Activated CD4-positive, alpha-beta T cell treated with anti-CD3 and anti-CD28 coated beads for 36 hours (primary cell): Measurements from ENCODE around the gene ACSM6. TPM values are rescaled to one million over a fixed set of nuclear protein-coding genes. Genes with fewer than 3 reads are reported as not detected.

Experiments used
- ATAC-seq: fragments of 200-7000 bp; cut with Tn5 transposase; one replicate; pipeline ENCODE4 v1.10.0; 2021; ENCODE audit warnings: mild to moderate bottlenecking, moderate library complexity
- CTCF ChIA-PET: fragments of 350-600 bp; sonication (Branson Sonifier 250); formaldehyde crosslinking; loops from one replicate; lab custom pipeline; 2021; ENCODE audit warnings: antibody characterized with exemption; lab: Charles Lee
- POLR2A ChIA-PET: fragments of 350-600 bp; sonication (Branson Sonifier 250); formaldehyde crosslinking; loops from one replicate; lab custom pipeline; 2021; ENCODE audit warnings: antibody characterized with exemption, inconsistent platforms; lab: Charles Lee
- DNase-seq: peaks from one replicate; pipeline ENCODE4 v3.0.0-alpha.2; 2020
- H3K27ac Mint-ChIP-seq: one replicate; pipeline ENCODE4 v1.8.0; 2021; ENCODE audit warnings: mixed read lengths
- H3K27me3 Mint-ChIP-seq: one replicate; pipeline ENCODE4 v1.8.0; 2021; ENCODE audit warnings: mixed read lengths
- H3K36me3 Mint-ChIP-seq: one replicate; pipeline ENCODE4 v1.8.0; 2021; ENCODE audit warnings: low read depth, mixed read lengths
- H3K4me1 Mint-ChIP-seq: one replicate; pipeline ENCODE4 v1.8.0; 2021; ENCODE audit warnings: mixed read lengths
- H3K4me3 Mint-ChIP-seq: one replicate; pipeline ENCODE4 v1.8.0; 2021; ENCODE audit warnings: mild to moderate bottlenecking, moderate library complexity, mixed read lengths
- H3K9me3 Mint-ChIP-seq: one replicate; pipeline ENCODE4 v1.8.0; 2021; ENCODE audit warnings: low read depth, mixed read lengths
- intact Hi-C, 2 experiments: fragments of 100-400 bp; cut with DNase I in 1 of 2; cut with micrococcal nuclease in 1 of 2; formaldehyde crosslinking; loops; one replicate each; pipeline versions ENCODE4 v1.14.2 to v1.15.1; 2022 to 2024; cut with DNase I, micrococcal nuclease
- total RNA-seq, 2 experiments: library from RNA; stranded (reverse); gene quantifications; one replicate each; pipeline ENCODE4 v1.2.3, GENCODE V29; 2021

ACSM6 gene
- total RNA-seq, 2 experiments from 2014 or later: not detected

DNA sequence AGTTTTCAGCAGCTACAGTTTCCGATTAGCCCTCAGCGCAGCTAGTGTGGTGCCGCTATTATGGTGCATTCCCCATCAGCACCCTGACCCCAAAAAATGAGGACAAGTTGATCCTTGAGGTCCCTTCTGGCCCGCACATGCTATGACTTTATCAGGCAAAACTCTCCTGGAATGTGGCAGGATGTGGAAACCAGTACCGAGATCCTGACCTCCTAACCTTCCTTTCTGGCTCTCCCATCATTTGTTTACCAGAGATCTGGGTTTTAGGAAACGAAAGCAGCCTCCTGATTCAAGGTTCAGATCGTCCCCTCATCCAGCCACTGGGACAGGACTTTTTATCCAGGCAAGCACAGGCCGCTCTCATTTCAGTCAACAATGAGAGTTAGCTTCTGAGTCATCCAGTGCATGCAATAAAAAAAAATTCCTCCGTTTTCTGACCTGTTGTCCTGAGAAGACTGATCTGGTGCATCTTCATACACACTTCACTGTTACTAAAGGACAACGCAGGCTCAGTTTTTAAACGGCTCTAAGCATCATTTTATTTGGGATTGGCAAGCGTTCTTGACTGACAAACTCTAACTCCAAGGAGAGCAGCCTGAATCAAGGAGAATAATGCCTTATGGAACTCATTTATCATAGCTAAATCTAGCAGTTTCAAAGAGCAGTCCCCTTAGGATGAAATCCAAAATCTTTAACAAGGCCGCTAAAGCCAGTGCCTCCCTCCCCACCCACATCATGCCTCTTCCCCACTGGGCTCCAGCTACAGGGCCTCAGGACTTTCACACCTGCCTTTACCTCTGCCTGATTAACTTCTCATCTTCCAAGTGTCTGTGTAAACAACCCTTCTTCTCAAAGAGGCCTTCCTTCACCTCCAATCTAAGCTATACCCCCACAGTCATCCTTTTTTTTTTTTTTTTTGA lies 79.6 kb downstream of the ACSM6 start:
- ATAC-seq: no peak
- ChIA-PET CTCF (interaction anchor here (0.6 to 1.3 kb wide), 3 partner anchors 8 to 146 kb away, joined by 3 to 4 read pairs (median 4); no protein-coding TSS in a partner anchor), POLR2A (no interaction called here)
- H3K4me3 Mint-ChIP-seq: no peak overlapping the region
- no peaks in the 10 kb centered on the region for H3K27me3 Mint-ChIP-seq
- H3K36me3 Mint-ChIP-seq: no peaks in the 10 kb centered on the region
- intact Hi-C loops: no loop called here
- H3K9me3 Mint-ChIP-seq: no peaks in the 10 kb centered on the region
- H3K27ac Mint-ChIP-seq: no peak overlapping the region
- no peak for DNase-seq
- no peaks in the 10 kb centered on the region for H3K4me1 Mint-ChIP-seq

DNA sequence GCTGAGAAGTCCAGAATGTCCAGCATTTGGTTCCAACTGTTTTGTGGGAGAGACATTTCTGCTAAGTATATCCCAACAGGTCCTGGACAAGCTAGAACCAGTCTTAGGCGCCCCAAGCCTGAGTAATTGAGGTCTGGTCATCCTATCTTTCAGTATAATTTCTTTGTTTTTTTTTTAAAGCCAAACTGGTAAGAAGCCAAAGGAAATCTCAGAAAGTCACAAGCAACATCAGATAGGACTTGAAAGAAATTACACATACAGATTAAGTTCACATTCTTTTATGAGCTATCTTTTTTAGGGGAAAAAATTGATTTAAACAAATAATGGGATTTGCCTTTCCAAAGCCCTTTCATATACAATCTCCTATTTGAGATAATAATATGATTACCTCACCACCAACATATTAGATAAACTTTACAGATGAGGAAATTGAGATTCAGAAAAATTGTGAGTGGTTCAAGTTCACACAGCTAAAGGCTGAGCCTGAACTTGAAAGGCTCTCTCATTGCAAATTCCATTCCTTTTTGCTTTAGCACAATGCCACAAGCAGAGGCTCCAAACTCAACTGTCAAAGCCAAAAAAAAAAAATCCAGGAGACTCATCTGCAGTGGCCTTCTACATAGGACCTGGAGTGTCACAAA lies 81.8 kb downstream of the ACSM6 start:
- no peaks in the 10 kb centered on the region for H3K9me3 Mint-ChIP-seq
- H3K36me3 Mint-ChIP-seq: no peaks in the 10 kb centered on the region
- DNase-seq: no peak
- no peaks in the 10 kb centered on the region for H3K4me1 Mint-ChIP-seq
- ATAC-seq: no peak
- ChIA-PET CTCF (interaction anchor here (0.6 kb wide), 1 partner anchor 18 kb away, joined by 3 read pairs; no protein-coding TSS in a partner anchor), POLR2A (no interaction called here)
- H3K4me3 Mint-ChIP-seq: no peak overlapping the region
- H3K27me3 Mint-ChIP-seq: no peaks in the 10 kb centered on the region
- intact Hi-C loops: no loop called here
- no peak overlapping the region for H3K27ac Mint-ChIP-seq

DNA sequence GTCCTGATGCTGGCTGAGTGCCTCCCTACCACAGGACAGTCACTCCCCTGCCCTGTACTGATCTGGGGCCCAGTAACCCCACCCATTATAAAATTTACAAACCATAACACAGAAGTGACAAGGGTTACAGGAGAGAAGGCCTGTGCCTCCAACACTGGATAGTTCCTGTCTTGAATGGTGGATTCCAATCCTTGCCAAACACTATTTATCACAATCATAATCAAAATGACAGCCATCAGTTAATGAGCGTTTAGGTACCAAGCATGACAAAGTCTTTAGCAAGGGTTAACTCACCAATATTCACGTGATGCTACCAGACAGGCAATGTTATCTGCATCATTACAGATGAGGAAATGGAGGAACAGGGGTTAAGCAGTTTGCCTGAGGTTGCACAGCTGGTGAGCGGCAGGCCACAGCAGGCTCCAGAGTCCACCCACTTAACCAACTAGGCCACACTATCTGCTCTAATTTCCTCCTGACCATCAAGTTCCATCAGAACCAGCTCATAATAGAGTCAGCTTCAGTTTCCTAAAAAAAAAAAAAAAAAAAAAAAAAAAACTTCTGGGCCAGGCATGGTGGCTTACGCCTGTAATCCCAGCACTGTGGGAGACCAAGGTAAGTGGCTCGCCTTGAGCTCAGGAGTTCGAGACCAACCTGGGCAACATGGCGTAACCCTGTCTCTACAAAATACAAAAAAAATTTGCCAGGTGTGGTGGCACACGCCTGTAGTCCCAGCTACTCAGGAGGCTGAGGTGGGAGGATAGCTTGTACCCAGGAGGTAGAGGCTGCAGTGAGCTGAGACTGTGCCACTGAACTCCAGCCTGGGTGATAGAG lies 82.5 kb downstream of the ACSM6 start:
- POLR2A ChIA-PET: no interaction called here
- CTCF ChIA-PET: interaction anchor here (0.5 to 1.1 kb wide), 3 partner anchors 19 to 368 kb away, joined by 3 read pairs; no protein-coding TSS in a partner anchor
- ATAC-seq (no peak), DNase-seq (no peak)
- no peaks in the 10 kb centered on the region for H3K4me1 Mint-ChIP-seq
- no peak overlapping the region for H3K27ac Mint-ChIP-seq
- no peaks in the 10 kb centered on the region for H3K27me3 Mint-ChIP-seq
- intact Hi-C loops: no loop called here
- H3K4me3 Mint-ChIP-seq: no peak overlapping the region
- no peaks in the 10 kb centered on the region for H3K9me3 Mint-ChIP-seq
- no peaks in the 10 kb centered on the region for H3K36me3 Mint-ChIP-seq

DNA sequence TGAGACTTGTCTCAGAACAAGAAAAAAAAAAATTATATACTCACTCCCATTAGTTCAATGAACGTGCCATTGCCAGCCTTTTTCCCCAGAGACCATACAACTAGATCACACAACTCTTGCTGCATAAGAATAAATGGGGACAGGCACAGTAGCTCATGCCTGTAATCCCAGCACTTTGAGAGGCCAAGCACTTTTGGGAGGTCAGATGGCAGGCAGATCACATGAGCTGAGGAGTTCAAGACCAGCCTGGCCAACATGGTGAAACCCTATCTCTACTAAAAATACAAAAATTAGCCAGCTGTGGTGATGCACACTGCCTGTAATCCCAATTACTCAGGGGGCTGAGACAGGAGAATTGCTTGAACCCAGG lies 83.1 kb downstream of the ACSM6 start:
- Mint-ChIP-seq H3K36me3 (no peaks in the 10 kb centered on the region), H3K27ac (no peak overlapping the region), H3K9me3 (no peaks in the 10 kb centered on the region), H3K4me3 (no peak overlapping the region), H3K27me3 (no peaks in the 10 kb centered on the region), H3K4me1 (no peaks in the 10 kb centered on the region)
- DNase-seq (no peak), ATAC-seq (no peak)
- POLR2A ChIA-PET: no interaction called here
- intact Hi-C loops: no loop called here
- CTCF ChIA-PET: interaction anchor here (0.5 to 1.1 kb wide), 3 partner anchors 18 to 367 kb away, joined by 3 read pairs; no protein-coding TSS in a partner anchor

DNA sequence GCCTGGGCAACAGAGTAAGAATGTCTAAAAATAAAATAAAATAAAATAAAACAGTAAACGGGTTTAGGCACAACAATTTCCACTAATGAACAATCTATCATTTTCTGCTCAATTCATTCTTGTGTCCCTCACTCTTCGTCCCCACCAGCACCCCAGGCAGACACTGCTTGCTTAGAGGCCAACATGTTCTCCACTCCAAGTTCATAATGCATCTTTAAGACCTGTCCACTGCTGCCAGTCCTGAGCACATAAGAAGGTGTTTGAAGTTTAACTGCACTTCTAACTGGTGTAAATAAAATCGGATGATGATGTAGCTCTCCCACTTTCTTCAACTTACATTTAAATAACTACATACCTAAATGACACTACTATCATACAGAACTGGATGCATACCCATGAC lies 83.6 kb downstream of the ACSM6 start:
- H3K27me3 Mint-ChIP-seq: no peaks in the 10 kb centered on the region
- intact Hi-C loops: no loop called here
- no peaks in the 10 kb centered on the region for H3K4me1 Mint-ChIP-seq
- CTCF ChIA-PET: interaction anchor here (0.6 to 1.1 kb wide), 2 partner anchors 18 to 34 kb away, joined by 3 read pairs; no protein-coding TSS in a partner anchor
- H3K9me3 Mint-ChIP-seq: no peaks in the 10 kb centered on the region
- no peaks in the 10 kb centered on the region for H3K36me3 Mint-ChIP-seq
- POLR2A ChIA-PET: no interaction called here
- ATAC-seq: no peak
- no peak for DNase-seq
- H3K27ac Mint-ChIP-seq: no peak overlapping the region
- H3K4me3 Mint-ChIP-seq: no peak overlapping the region

Other genes starting within 250 kb of the ACSM6 start
- gene CYP2C8, start 124.7 kb upstream of the ACSM6 start, total RNA-seq: under 1 TPM in 1 of 2 experiments, not detected in 1; 0.14 TPM
- gene PDLIM1, start 96.8 kb downstream of the ACSM6 start, total RNA-seq: under 1 TPM; 0.34 to 0.53 TPM